Thoracic aorta (tissue), 2 donors: Measurements from ENCODE around the gene NOS3. TPM values are rescaled to one million over a fixed set of nuclear protein-coding genes. Genes with fewer than 3 reads are reported as not detected.

Experiments
- ATAC-seq: fragments of 150-250 bp; one replicate; pipeline ENCODE4 v1.8.0; 2017; ENCODE audit warnings: low read depth; ENCODE audit not compliant: insufficient number of reproducible peaks, low FRiP score
- DNase-seq: peaks from one replicate; pipeline ENCODE4 v3.0.0-alpha.2; 2020; ENCODE audit warnings: low spot score
- H3K27ac ChIP-seq, 2 donors: fragments of 200-600 bp; sonication (generic); 1 replicate in 1 of 2; 2 replicates in 1 of 2; pipeline ENCODE4 v1.5.1; 2016; ENCODE audit warnings: mild to moderate bottlenecking in 2 of 2, moderate library complexity in 2 of 2
- H3K27me3 ChIP-seq: fragments of 200-600 bp; sonication (generic); replicated peaks from 2 replicates; pipeline ENCODE4 v1.6.0; 2016; ENCODE audit warnings: mild to moderate bottlenecking; ENCODE audit not compliant: insufficient read depth
- H3K36me3 ChIP-seq: fragments of 200-600 bp; sonication (generic); one replicate; pipeline ENCODE4 v1.5.1; 2016
- H3K4me1 ChIP-seq, 2 donors: fragments of 200-600 bp; sonication (generic); 1 replicate in 1 of 2; 2 replicates in 1 of 2; pipeline versions ENCODE4 v1.5.1 to v1.6.0; 2016; ENCODE audit warnings: low read depth in 2 of 2, mild to moderate bottlenecking in 1 of 2; ENCODE audit not compliant: control insufficient read depth in 1 of 2
- H3K4me3 ChIP-seq: fragments of 200-600 bp; sonication (generic); 2 replicates; pipeline ENCODE4 v1.5.1; 2016; ENCODE audit warnings: mild to moderate bottlenecking
- H3K9me3 ChIP-seq: fragments of 200-600 bp; sonication (generic); 2 replicates; pipeline ENCODE4 v1.5.1; 2016
- total RNA-seq, 2 donors: library from RNA; depleted of rRNA; stranded (reverse); fragments of >200 nt; gene quantifications; one replicate each; pipeline versions ENCODE4 v1.1.0 to v1.2.3, GENCODE V29; 2016
- TF ChIP-seq, protein P1 (sequence below): fragments of 200-600 bp; sonication (generic); IDR thresholded peaks from one replicate; pipeline ENCODE4 v1.5.1; 2019; ENCODE audit warnings: antibody characterized with exemption

NOS3 gene
- total RNA-seq, 2 donors from 2014 or later, result 8.4 to 18.6 TPM

DNA sequence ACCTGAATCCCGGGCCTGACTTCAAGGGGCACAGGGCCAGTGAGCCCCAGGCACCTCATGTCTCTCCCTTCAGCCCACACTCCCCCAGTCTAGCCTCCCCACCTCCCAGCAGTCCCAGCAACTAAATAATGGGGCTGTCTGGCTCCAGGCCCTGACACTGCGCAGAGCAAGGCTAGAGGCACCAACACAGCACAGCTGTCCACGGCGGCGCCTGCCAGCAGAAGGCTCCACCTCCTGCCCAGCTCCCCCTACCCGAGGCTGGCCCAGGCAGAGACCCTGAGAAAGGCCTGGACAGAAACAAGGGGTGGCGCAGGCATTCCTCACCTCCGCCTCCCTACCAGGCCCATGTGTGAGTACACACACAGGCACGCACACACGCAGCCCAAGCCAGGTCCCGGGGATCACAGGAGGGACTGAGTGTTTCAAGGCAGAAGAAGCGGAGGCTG, 18.8 kb upstream of the NOS3 start:
- H3K27me3 ChIP-seq, result no peaks in the 10 kb centered on the region
- no peak overlapping the region for H3K27ac ChIP-seq
- TF ChIP-seq, protein P1, sequence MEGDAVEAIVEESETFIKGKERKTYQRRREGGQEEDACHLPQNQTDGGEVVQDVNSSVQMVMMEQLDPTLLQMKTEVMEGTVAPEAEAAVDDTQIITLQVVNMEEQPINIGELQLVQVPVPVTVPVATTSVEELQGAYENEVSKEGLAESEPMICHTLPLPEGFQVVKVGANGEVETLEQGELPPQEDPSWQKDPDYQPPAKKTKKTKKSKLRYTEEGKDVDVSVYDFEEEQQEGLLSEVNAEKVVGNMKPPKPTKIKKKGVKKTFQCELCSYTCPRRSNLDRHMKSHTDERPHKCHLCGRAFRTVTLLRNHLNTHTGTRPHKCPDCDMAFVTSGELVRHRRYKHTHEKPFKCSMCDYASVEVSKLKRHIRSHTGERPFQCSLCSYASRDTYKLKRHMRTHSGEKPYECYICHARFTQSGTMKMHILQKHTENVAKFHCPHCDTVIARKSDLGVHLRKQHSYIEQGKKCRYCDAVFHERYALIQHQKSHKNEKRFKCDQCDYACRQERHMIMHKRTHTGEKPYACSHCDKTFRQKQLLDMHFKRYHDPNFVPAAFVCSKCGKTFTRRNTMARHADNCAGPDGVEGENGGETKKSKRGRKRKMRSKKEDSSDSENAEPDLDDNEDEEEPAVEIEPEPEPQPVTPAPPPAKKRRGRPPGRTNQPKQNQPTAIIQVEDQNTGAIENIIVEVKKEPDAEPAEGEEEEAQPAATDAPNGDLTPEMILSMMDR, result no peak
- ATAC-seq, result no peak
- DNase-seq, result no peak
- H3K9me3 ChIP-seq, result no peaks in the 10 kb centered on the region
- no peak overlapping the region for H3K4me3 ChIP-seq
- H3K4me1 ChIP-seq, result peaks cover 3 to 13% of the 10 kb centered on the region in 2 donors
- H3K36me3 ChIP-seq, result no peaks in the 10 kb centered on the region

DNA sequence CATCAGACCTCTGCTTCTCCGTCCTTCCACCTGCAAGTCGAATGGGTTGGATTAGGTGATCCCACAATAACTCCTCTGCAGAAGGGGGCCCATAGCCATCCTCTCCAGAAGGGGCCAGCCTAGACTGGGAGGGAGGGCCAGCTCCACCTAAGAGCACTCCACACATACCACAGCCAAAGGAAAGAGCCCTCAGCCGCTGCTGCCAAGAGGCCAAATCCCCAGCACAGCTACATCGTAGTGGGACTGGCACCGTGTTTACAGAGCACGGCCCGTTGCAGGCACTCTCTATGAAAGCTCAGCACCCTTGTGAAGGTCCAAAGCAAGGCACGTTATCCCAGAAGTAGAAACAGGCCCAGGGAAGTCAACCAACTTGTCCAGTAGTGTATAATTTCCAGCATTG, 18.1 kb upstream of the NOS3 start:
- Histone ChIP-seq H3K9me3 (no peaks in the 10 kb centered on the region), H3K27ac (no peak overlapping the region), H3K4me1 (peaks cover 3 to 20% of the 10 kb centered on the region in 2 donors), H3K27me3 (no peaks in the 10 kb centered on the region), H3K36me3 (no peaks in the 10 kb centered on the region), H3K4me3 (no peak overlapping the region)
- no peak for ATAC-seq
- no peak for DNase-seq
- TF ChIP-seq, protein P1, result no peak

DNA sequence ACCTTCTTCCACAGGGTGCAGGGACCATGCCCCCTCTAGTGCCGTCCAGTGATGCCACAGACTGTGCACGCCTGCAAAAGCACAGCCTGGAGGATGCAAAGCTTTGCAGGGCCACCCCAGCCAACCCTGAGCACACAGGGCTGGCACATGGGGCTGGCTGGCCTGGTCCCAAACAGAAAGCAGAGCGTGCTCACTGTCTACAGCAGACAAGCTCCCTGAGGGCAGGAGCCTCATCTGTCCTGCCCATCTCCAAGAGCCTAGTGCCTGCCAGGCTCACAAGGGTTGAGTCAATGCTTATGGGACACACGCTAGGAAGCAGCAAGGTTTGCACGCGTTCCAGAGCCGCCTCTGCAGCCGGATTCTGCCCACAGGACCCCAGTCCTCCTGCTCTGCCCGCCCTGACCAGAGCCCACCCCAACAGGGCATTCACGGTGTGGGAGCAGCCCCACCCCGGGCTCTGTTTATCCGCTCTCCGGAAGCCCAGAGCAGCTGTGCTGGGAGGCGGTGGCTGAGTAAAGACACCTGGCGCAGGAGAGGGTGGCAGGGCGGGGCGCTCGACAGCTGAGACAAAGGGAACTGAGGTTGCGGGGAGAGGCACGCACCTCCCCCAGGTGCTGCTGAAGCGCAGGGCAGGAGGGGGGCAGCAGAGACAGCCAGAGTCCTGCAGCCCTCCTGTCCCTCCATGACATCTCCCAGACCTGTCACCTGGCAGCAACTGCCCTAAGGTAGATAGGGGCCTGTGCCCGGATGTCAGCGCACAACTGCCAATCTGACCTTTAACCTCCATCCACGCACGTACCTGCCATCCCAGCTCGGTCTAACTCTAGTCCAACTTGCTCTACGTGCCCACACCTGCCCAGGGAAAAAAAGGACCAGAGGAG, 17.0 kb upstream of the NOS3 start:
- Histone ChIP-seq H3K27ac (no peak overlapping the region), H3K27me3 (no peaks in the 10 kb centered on the region), H3K36me3 (no peaks in the 10 kb centered on the region), H3K9me3 (no peaks in the 10 kb centered on the region), H3K4me3 (peak overlapping the region; percentile 52), H3K4me1 (peaks cover 9 to 27% of the 10 kb centered on the region in 2 donors)
- TF ChIP-seq, protein P1, result no peak
- DNase-seq, result no peak
- ATAC-seq, result no peak

DNA sequence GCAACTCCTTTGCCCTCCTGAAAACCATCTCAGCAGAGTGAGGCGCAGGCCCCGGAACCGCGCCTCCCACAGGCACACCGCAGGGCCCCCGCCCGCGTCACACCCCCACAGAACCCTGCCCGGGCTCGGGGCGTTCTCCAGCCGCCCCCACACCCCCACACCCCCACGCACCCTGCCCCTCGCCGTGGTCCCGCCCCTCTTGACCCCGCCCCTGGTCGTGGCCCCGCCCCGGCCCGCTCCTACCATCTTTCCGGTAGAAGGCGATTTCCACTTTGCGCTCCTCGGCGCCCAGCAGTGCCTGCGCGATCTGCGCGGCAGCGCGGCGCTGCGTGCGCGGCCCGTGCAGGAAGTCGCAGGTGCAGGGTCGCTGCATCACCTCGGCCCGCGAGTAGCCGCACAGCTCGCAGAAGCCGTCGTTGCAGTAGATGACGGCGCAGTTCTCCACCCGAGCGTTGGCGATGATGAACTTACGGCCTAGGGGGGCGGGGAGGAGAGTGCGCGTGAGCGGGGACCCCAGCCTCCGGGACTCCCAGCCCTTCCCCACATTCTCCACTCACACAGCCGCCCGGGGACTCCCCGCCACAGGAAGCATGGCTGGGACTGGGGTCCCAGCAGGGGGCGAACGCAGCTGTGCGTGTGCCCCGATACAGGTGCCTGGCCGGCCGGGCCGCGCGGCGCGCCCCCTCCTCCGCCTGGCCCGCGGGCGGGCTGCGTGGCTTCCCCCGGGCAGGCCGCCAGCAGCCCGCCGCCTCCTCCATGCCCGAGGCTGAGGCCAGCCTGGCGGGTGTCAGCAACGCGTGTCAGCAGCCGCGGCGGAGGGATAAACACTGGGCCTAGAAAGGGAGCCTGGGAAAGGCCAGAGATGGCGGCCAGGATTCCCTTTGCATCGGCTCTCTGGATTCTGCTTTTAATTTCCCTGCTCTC, 16.1 kb upstream of the NOS3 start:
- Histone ChIP-seq H3K27ac (no peak overlapping the region), H3K4me3 (peak overlapping the region; percentile 52), H3K9me3 (no peaks in the 10 kb centered on the region), H3K27me3 (no peaks in the 10 kb centered on the region), H3K4me1 (peaks cover 12 to 31% of the 10 kb centered on the region in 2 donors), H3K36me3 (no peaks in the 10 kb centered on the region)
- TF ChIP-seq, protein P1, result no peak
- DNase-seq (no peak), ATAC-seq (no peak)
